ENCODE measurements around the gene HIVEP2. TPM values are rescaled to one million over a fixed set of nuclear protein-coding genes. Genes with fewer than 3 reads are reported as not detected.

Gene HIVEP2
- total and polyA plus RNA-seq, 4 experiments from 2014 or later = 5.0 to 92.7 (median 56.7) TPM

GRCh38 chr6:142927904-142928303 is 17.1 kb downstream of the HIVEP2 start:
- Mint-ChIP-seq H3K36me3 (peaks cover 0 to 40% of the 10 kb centered on the region in 2 donors), H3K27ac (peak overlapping the region; percentile 90 to 99 (median 98)), H3K27me3 (no peaks in the 10 kb centered on the region), H3K4me3 (peak overlapping the region; percentile 88 to 99 (median 94)), H3K4me1 (peaks cover 48 to 83% (median 61%) of the 10 kb centered on the region in 4 donors), H3K9me3 (no peaks in the 10 kb centered on the region)
- Histone ChIP-seq H3K27ac (ENCODE audit: low read depth, low read length) (peak overlapping the region; percentile 98), H3K9me3 (ENCODE audit: control insufficient read depth in 1 of 2, low read length in 2 of 2) (no peaks in the 10 kb centered on the region), H3K4me3 (ENCODE audit: low read length in 2 of 2) (peak overlapping the region; percentile 82 to 86), H3K27me3 (ENCODE audit: insufficient read depth, low read length) (no peaks in the 10 kb centered on the region), H3K4me1 (ENCODE audit: insufficient read depth, low read length) (peaks cover 69% of the 10 kb centered on the region), H3K36me3 (ENCODE audit: insufficient read depth, low read length) (no peaks in the 10 kb centered on the region)
- intact Hi-C loops (cut with micrococcal nuclease) = loop anchor here (1.0 to 5.0 kb wide), 3 partner anchors 8 to 71 kb away; no protein-coding TSS in a partner anchor
- ChIA-PET CTCF (ENCODE audit: partially characterized antibody) (interaction anchor here (1.3 to 4.0 kb wide), 7 partner anchors 9 to 24 kb away, joined by 3 to 19 read pairs (median 9); partner anchors contain the start of gene HIVEP2), POLR2A (ENCODE audit: partially characterized antibody) (interaction anchor here (0.7 to 7.8 kb wide), 24 partner anchors 8 to 523 kb away, joined by 3 to 452 read pairs (median 8); partner anchors contain the start of genes ADAT2, HIVEP2 and PEX3)
- peak; percentile 50 to 68 (median 58) for DNase-seq

DNA sequence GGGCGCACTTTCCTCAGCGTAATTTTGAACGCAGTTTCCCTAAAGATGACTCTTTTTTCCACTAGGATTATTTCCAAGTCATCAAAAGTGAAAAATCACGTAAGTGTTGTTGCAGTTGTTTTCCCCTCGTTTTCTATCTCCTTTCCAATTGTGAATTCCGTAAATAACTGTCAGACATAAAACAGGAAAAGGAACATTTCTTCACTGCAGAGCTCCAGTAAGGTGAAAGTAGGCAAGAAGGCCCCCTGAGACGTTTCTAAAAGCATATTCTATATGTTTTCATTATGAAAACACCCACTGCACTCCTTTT is 17.8 kb downstream of the HIVEP2 start:
- peaks cover 43 to 77% (median 55%) of the 10 kb centered on the region in 4 donors for H3K4me1 Mint-ChIP-seq
- peak overlapping the region; percentile 88 to 99 (median 94) for H3K4me3 Mint-ChIP-seq
- Histone ChIP-seq H3K27ac (ENCODE audit: low read depth, low read length) (peak overlapping the region; percentile 98), H3K4me3 (ENCODE audit: low read length in 2 of 2) (peak overlapping the region; percentile 82 to 86), H3K27me3 (ENCODE audit: insufficient read depth, low read length) (no peaks in the 10 kb centered on the region), H3K36me3 (ENCODE audit: insufficient read depth, low read length) (no peaks in the 10 kb centered on the region), H3K4me1 (ENCODE audit: insufficient read depth, low read length) (peaks cover 62% of the 10 kb centered on the region), H3K9me3 (ENCODE audit: control insufficient read depth in 1 of 2, low read length in 2 of 2) (no peaks in the 10 kb centered on the region)
- peaks cover 0 to 40% of the 10 kb centered on the region in 2 donors for H3K36me3 Mint-ChIP-seq
- intact Hi-C loops (cut with micrococcal nuclease) = loop anchor here (1.0 to 5.0 kb wide), 2 partner anchors 42 to 70 kb away; no protein-coding TSS in a partner anchor
- ChIA-PET POLR2A (ENCODE audit: partially characterized antibody) (interaction anchor here (1.0 to 7.8 kb wide), 23 partner anchors 12 to 523 kb away, joined by 3 to 452 read pairs (median 13); partner anchors contain the start of genes ADAT2, HIVEP2 and PEX3), CTCF (ENCODE audit: partially characterized antibody) (interaction anchor here (0.8 to 4.0 kb wide), 7 partner anchors 9 to 23 kb away, joined by 3 to 19 read pairs (median 9); no protein-coding TSS in a partner anchor)
- no peaks in the 10 kb centered on the region for H3K27me3 Mint-ChIP-seq
- no peak for DNase-seq
- no peaks in the 10 kb centered on the region for H3K9me3 Mint-ChIP-seq
- peak overlapping the region; percentile 90 to 99 (median 98) for H3K27ac Mint-ChIP-seq

GRCh38 chr6:142926494-142927270 is 18.3 kb downstream of the HIVEP2 start:
- H3K4me3 ChIP-seq (ENCODE audit: low read length in 2 of 2) = peak overlapping the region; percentile 82 to 86
- no peaks in the 10 kb centered on the region for H3K27me3 Mint-ChIP-seq
- ChIA-PET POLR2A (ENCODE audit: partially characterized antibody) (interaction anchor here (0.6 to 7.8 kb wide), 28 partner anchors 12 to 524 kb away, joined by 3 to 452 read pairs (median 6); partner anchors contain the start of genes ADAT2, HIVEP2 and PEX3), CTCF (ENCODE audit: partially characterized antibody) (interaction anchor here (0.8 to 4.0 kb wide), 10 partner anchors 9 to 501 kb away, joined by 3 to 19 read pairs (median 5); no protein-coding TSS in a partner anchor)
- peak overlapping the region; percentile 90 to 100 (median 98) for H3K27ac Mint-ChIP-seq
- H3K27ac ChIP-seq (ENCODE audit: low read depth, low read length) = peak overlapping the region; percentile 98
- no peaks in the 10 kb centered on the region for H3K27me3 ChIP-seq (ENCODE audit: insufficient read depth, low read length)
- DNase-seq = peak; percentile 82 to 87 (median 86)
- no peaks in the 10 kb centered on the region for H3K9me3 Mint-ChIP-seq
- peak overlapping the region; percentile 88 to 99 (median 94) for H3K4me3 Mint-ChIP-seq
- H3K36me3 Mint-ChIP-seq = peaks cover 3 to 45% of the 10 kb centered on the region in 2 donors
- no peaks in the 10 kb centered on the region for H3K9me3 ChIP-seq (ENCODE audit: control insufficient read depth in 1 of 2, low read length in 2 of 2)
- peaks cover 42 to 77% (median 56%) of the 10 kb centered on the region in 4 donors for H3K4me1 Mint-ChIP-seq
- intact Hi-C loops (cut with micrococcal nuclease) = loop anchor here (1.0 to 5.0 kb wide), 5 partner anchors 13 to 69 kb away; no protein-coding TSS in a partner anchor
- H3K4me1 ChIP-seq (ENCODE audit: insufficient read depth, low read length) = peaks cover 60% of the 10 kb centered on the region
- no peaks in the 10 kb centered on the region for H3K36me3 ChIP-seq (ENCODE audit: insufficient read depth, low read length)

GRCh38 chr6:142926177-142926493 is 18.8 kb downstream of the HIVEP2 start:
- H3K27me3 Mint-ChIP-seq = no peaks in the 10 kb centered on the region
- H3K4me1 Mint-ChIP-seq = peaks cover 37 to 74% (median 54%) of the 10 kb centered on the region in 4 donors
- no peak for DNase-seq
- Histone ChIP-seq H3K4me3 (ENCODE audit: low read length in 2 of 2) (peak overlapping the region; percentile 32 to 86), H3K36me3 (ENCODE audit: insufficient read depth, low read length) (no peaks in the 10 kb centered on the region), H3K27me3 (ENCODE audit: insufficient read depth, low read length) (no peaks in the 10 kb centered on the region), H3K4me1 (ENCODE audit: insufficient read depth, low read length) (peaks cover 55% of the 10 kb centered on the region), H3K9me3 (ENCODE audit: control insufficient read depth in 1 of 2, low read length in 2 of 2) (no peaks in the 10 kb centered on the region), H3K27ac (ENCODE audit: low read depth, low read length) (peak overlapping the region; percentile 98)
- intact Hi-C loops (cut with micrococcal nuclease) = loop anchor here (1.0 to 5.0 kb wide), 4 partner anchors 13 to 69 kb away; no protein-coding TSS in a partner anchor
- H3K4me3 Mint-ChIP-seq = peak overlapping the region; percentile 88 to 98 (median 92)
- ChIA-PET POLR2A (ENCODE audit: partially characterized antibody) (interaction anchor here (0.6 to 7.8 kb wide), 28 partner anchors 11 to 524 kb away, joined by 3 to 452 read pairs (median 6); partner anchors contain the start of genes ADAT2, HIVEP2 and PEX3), CTCF (ENCODE audit: partially characterized antibody) (interaction anchor here (1.5 to 4.0 kb wide), 7 partner anchors 12 to 501 kb away, joined by 3 to 19 read pairs (median 8); no protein-coding TSS in a partner anchor)
- H3K36me3 Mint-ChIP-seq = peaks cover 5 to 44% of the 10 kb centered on the region in 2 donors
- no peaks in the 10 kb centered on the region for H3K9me3 Mint-ChIP-seq
- H3K27ac Mint-ChIP-seq = peak overlapping the region; percentile 90 to 100 (median 98)

GRCh38 chr6:142925575-142926110 is 19.3 kb downstream of the HIVEP2 start:
- peaks cover 55% of the 10 kb centered on the region for H3K4me1 ChIP-seq (ENCODE audit: insufficient read depth, low read length)
- no peaks in the 10 kb centered on the region for H3K27me3 ChIP-seq (ENCODE audit: insufficient read depth, low read length)
- H3K27ac ChIP-seq (ENCODE audit: low read depth, low read length) = peak overlapping the region; percentile 98
- H3K9me3 Mint-ChIP-seq = no peaks in the 10 kb centered on the region
- CTCF ChIA-PET (ENCODE audit: partially characterized antibody) = interaction anchor here (0.8 to 4.0 kb wide), 9 partner anchors 12 to 502 kb away, joined by 3 to 19 read pairs (median 3); no protein-coding TSS in a partner anchor
- no peaks in the 10 kb centered on the region for H3K9me3 ChIP-seq (ENCODE audit: control insufficient read depth in 1 of 2, low read length in 2 of 2)
- H3K27me3 Mint-ChIP-seq = no peaks in the 10 kb centered on the region
- peak overlapping the region; percentile 90 to 99 (median 97) for H3K27ac Mint-ChIP-seq
- H3K36me3 ChIP-seq (ENCODE audit: insufficient read depth, low read length) = no peaks in the 10 kb centered on the region
- H3K4me1 Mint-ChIP-seq = peaks cover 39 to 74% (median 55%) of the 10 kb centered on the region in 4 donors
- H3K4me3 Mint-ChIP-seq = peak overlapping the region; percentile 28 to 95 (median 68)
- no peak for DNase-seq
- POLR2A ChIA-PET (ENCODE audit: partially characterized antibody) = interaction anchor here (0.6 to 7.8 kb wide), 22 partner anchors 11 to 525 kb away, joined by 3 to 452 read pairs (median 6); partner anchors contain the start of genes ADAT2, HIVEP2 and PEX3
- intact Hi-C loops (cut with micrococcal nuclease) = loop anchor here (1.0 to 5.0 kb wide), 4 partner anchors 12 to 68 kb away; no protein-coding TSS in a partner anchor
- peaks cover 5 to 44% of the 10 kb centered on the region in 2 donors for H3K36me3 Mint-ChIP-seq
- no peak overlapping the region for H3K4me3 ChIP-seq (ENCODE audit: low read length in 2 of 2)

GRCh38 chr6:142918339-142919042 is 26.5 kb downstream of the HIVEP2 start:
- Histone ChIP-seq H3K4me3 (ENCODE audit: low read length in 2 of 2) (no peak overlapping the region), H3K4me1 (ENCODE audit: insufficient read depth, low read length) (peaks cover 79% of the 10 kb centered on the region), H3K27ac (ENCODE audit: low read depth, low read length) (peak overlapping the region; percentile 22), H3K27me3 (ENCODE audit: insufficient read depth, low read length) (no peaks in the 10 kb centered on the region), H3K36me3 (ENCODE audit: insufficient read depth, low read length) (no peaks in the 10 kb centered on the region), H3K9me3 (ENCODE audit: control insufficient read depth in 1 of 2, low read length in 2 of 2) (no peaks in the 10 kb centered on the region)
- peaks cover 14 to 16% of the 10 kb centered on the region in 2 donors for H3K36me3 Mint-ChIP-seq
- H3K9me3 Mint-ChIP-seq = no peaks in the 10 kb centered on the region
- H3K4me1 Mint-ChIP-seq = peaks cover 53 to 83% (median 68%) of the 10 kb centered on the region in 4 donors
- POLR2A ChIA-PET (ENCODE audit: partially characterized antibody) = interaction anchor here (0.9 to 1.9 kb wide), 7 partner anchors 9 to 99 kb away, joined by 3 to 8 read pairs (median 4); no protein-coding TSS in a partner anchor
- DNase-seq = no peak
- peak overlapping the region; percentile 57 to 92 (median 78) for H3K27ac Mint-ChIP-seq
- H3K27me3 Mint-ChIP-seq = no peaks in the 10 kb centered on the region
- peak overlapping the region in 6 of 8 donors; percentile 27 to 86 (median 60) for H3K4me3 Mint-ChIP-seq
- CTCF ChIA-PET (ENCODE audit: partially characterized antibody) = interaction anchor here (1.3 to 2.6 kb wide), 3 partner anchors 8 to 20 kb away, joined by 3 to 6 read pairs (median 5); no protein-coding TSS in a partner anchor
- intact Hi-C loops (cut with micrococcal nuclease) = loop anchor here (10.0 kb wide), 1 partner anchor 106 kb away; no protein-coding TSS in a partner anchor
